OCI-LY1 (cell line): ENCODE results near the gene PRDX1.
"Not testable (repeated sequence)": the region's sequence is repeated elsewhere in the genome, so short reads cannot be mapped to it uniquely, and the experiment has no call there.

Experiments used
- H2AFZ ChIP-seq: fragments of 200-600 bp; sonication (generic), shearing (Covaris generic); 2 replicates; pipeline ENCODE4 v1.6.0; 2014; ENCODE audit warnings: antibody characterized with exemption, mild to moderate bottlenecking, low read length
- H3F3A ChIP-seq: fragments of 200-600 bp; sonication (generic), shearing (Covaris generic); 2 replicates; pipeline ENCODE4 v1.6.0; 2014; ENCODE audit warnings: mild to moderate bottlenecking, antibody characterized with exemption, low read length, moderate library complexity; ENCODE audit not compliant: insufficient read depth
- H3K27ac ChIP-seq: fragments of 200-600 bp; sonication (generic); 2 replicates; pipeline ENCODE4 v1.5.1; 2014; ENCODE audit warnings: low read length, mixed run types, mild to moderate bottlenecking, low read depth; ENCODE audit not compliant: poor library complexity, severe bottlenecking
- H3K27me3 ChIP-seq: fragments of 200-600 bp; sonication (generic); 2 replicates; pipeline ENCODE4 v1.6.0; 2014; ENCODE audit warnings: antibody characterized with exemption, mild to moderate bottlenecking, low read length, moderate library complexity; ENCODE audit not compliant: insufficient read depth
- H3K36me3 ChIP-seq: fragments of 200-600 bp; sonication (generic); 2 replicates; pipeline ENCODE4 v1.6.1; 2014; ENCODE audit warnings: mild to moderate bottlenecking, antibody characterized with exemption, low read length, moderate library complexity, mixed read lengths; ENCODE audit not compliant: insufficient read depth
- H3K4me1 ChIP-seq: fragments of 200-600 bp; sonication (generic); 2 replicates; pipeline ENCODE4 v1.5.1; 2014; ENCODE audit warnings: mild to moderate bottlenecking, low read length, moderate library complexity; ENCODE audit not compliant: insufficient read depth, severe bottlenecking
- H3K4me2 ChIP-seq: fragments of 200-600 bp; sonication (generic), shearing (Covaris generic); 2 replicates; pipeline ENCODE4 v1.6.1; 2014; ENCODE audit warnings: low read length
- H3K4me3 ChIP-seq: fragments of 200-600 bp; sonication (generic); 2 replicates; pipeline ENCODE4 v1.5.1; 2014; ENCODE audit warnings: low read length, low read depth, mild to moderate bottlenecking, mixed read lengths; ENCODE audit not compliant: poor library complexity, severe bottlenecking
- H3K79me2 ChIP-seq: fragments of 200-600 bp; shearing (Covaris generic); 2 replicates; pipeline ENCODE4 v1.6.1; 2016; ENCODE audit warnings: mixed run types, low read length, mixed read lengths; ENCODE audit not compliant: insufficient read depth
- H3K9ac ChIP-seq: fragments of 200-600 bp; sonication (generic), shearing (Covaris generic); 2 replicates; pipeline ENCODE4 v1.6.1; 2014; ENCODE audit warnings: mild to moderate bottlenecking, low read length, mixed read lengths
- H3K9me2 ChIP-seq: fragments of 200-600 bp; sonication (generic), shearing (Covaris generic); 2 replicates; pipeline ENCODE4 v1.6.1; 2014; ENCODE audit warnings: low read depth, mild to moderate bottlenecking, low read length, mixed read lengths
- H3K9me3 ChIP-seq: fragments of 200-600 bp; shearing (Covaris generic); 2 replicates; pipeline ENCODE4 v1.6.1; 2014; ENCODE audit warnings: low read length, mixed read lengths
- H4K20me1 ChIP-seq: fragments of 200-600 bp; sonication (generic), shearing (Covaris generic); 2 replicates; pipeline ENCODE4 v1.6.0; 2016; ENCODE audit warnings: mild to moderate bottlenecking, low read length; ENCODE audit not compliant: insufficient read depth
- CTCF ChIP-seq: fragments of 200-600 bp; sonication (generic), shearing (Covaris generic); IDR thresholded peaks from 2 replicates; pipeline ENCODE4 v1.5.1; 2017; ENCODE audit warnings: mild to moderate bottlenecking, antibody characterized with exemption, low read length, moderate library complexity, mixed read lengths
- EZH2 ChIP-seq: fragments of 200-600 bp; sonication (generic), shearing (Covaris generic); IDR thresholded peaks from 2 replicates; pipeline ENCODE4 v1.8.0; 2017; ENCODE audit warnings: borderline replicate concordance, mixed run types, mild to moderate bottlenecking, antibody characterized with exemption, low read length, moderate library complexity, mixed read lengths

The PRDX1 gene

GRCh38 chr1:45478121-45478814, 43.4 kb downstream of the PRDX1 start:
- TF ChIP-seq CTCF (no peak), EZH2 (no peak)
- Histone ChIP-seq H4K20me1 (no peaks in the 10 kb centered on the region), H3K9me3 (no peaks in the 10 kb centered on the region), H3K9me2 (no peaks in the 10 kb centered on the region), H3K4me1 (peaks cover 9% of the 10 kb centered on the region), H2AFZ (no peak overlapping the region), H3K27me3 (no peaks in the 10 kb centered on the region), H3K4me2 (no peak overlapping the region), H3K4me3 (no peak overlapping the region), H3K79me2 (no peaks in the 10 kb centered on the region), H3K27ac (no peak overlapping the region), H3K36me3 (no peaks in the 10 kb centered on the region), H3F3A (0 out of 2 replicates have a peak, but pooled peaks cover 4% of the 10 kb centered on the region), H3K9ac (no peak overlapping the region)

DNA sequence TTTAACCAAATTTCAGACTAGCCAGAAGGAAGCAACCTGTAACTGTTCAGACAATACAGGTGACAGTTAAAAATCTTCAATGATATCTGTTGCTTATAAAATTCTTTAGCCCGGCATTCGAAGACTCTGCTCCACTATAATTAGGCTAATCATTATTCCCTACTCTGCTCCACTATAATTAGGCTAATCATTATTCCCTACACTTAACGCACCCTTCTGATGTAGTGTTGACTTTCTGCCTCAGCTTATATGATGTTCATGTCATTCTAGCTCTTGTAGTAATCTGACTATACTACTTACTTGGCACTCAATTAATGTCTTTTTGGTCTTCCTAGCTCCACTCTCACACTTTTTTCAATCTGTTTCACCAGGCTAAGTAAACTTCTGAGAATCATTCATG, 44.0 kb downstream of the PRDX1 start:
- Histone ChIP-seq H3F3A (0 out of 2 replicates have a peak, but pooled peaks cover 4% of the 10 kb centered on the region), H3K79me2 (no peaks in the 10 kb centered on the region), H3K4me3 (no peak overlapping the region), H3K9ac (no peak overlapping the region), H3K4me1 (peaks cover 12% of the 10 kb centered on the region), H3K9me3 (no peaks in the 10 kb centered on the region), H3K36me3 (no peaks in the 10 kb centered on the region), H2AFZ (no peak overlapping the region), H3K4me2 (no peak overlapping the region), H3K27me3 (no peaks in the 10 kb centered on the region), H3K27ac (no peak overlapping the region), H3K9me2 (no peaks in the 10 kb centered on the region), H4K20me1 (no peaks in the 10 kb centered on the region)
- no peak for TF ChIP-seq CTCF
- no peak for TF ChIP-seq EZH2

- not testable (repeated sequence) for H3K9me3 ChIP-seq, H3K36me3 ChIP-seq, H4K20me1 ChIP-seq, H3K4me3 ChIP-seq, H3K79me2 ChIP-seq, H3K9me2 ChIP-seq, H2AFZ ChIP-seq, H3K4me2 ChIP-seq, H3F3A ChIP-seq, H3K27me3 ChIP-seq, H3K9ac ChIP-seq, H3K27ac ChIP-seq
- H3K4me1 ChIP-seq, result peaks cover 12% of the 10 kb centered on the region
These were observed 47.5 kb downstream of the PRDX1 start for GRCh38 chr1:45474194-45474593.

- Histone ChIP-seq H3K27me3 (no peaks in the 10 kb centered on the region), H3K9ac (no peak overlapping the region), H2AFZ (no peak overlapping the region), H3K27ac (no peak overlapping the region), H3K36me3 (no peaks in the 10 kb centered on the region), H3K79me2 (no peaks in the 10 kb centered on the region), H3K4me3 (no peak overlapping the region), H3F3A (0 out of 2 replicates have a peak, but pooled peaks cover 4% of the 10 kb centered on the region), H3K9me2 (no peaks in the 10 kb centered on the region), H3K9me3 (no peaks in the 10 kb centered on the region), H4K20me1 (no peaks in the 10 kb centered on the region; the same call in 1 of the 2 replicates), H3K4me1 (peaks cover 12% of the 10 kb centered on the region), H3K4me2 (no peak overlapping the region)
- TF ChIP-seq CTCF (no peak), EZH2 (no peak)
These were observed 48.4 kb downstream of the PRDX1 start for GRCh38 chr1:45473302-45473701.
